NT2/D1 (cell line): Measurements from ENCODE around the gene TMEM164.

ENCODE experiments used
- DNase-seq: peaks from one replicate; pipeline ENCODE4 v3.0.0-alpha.2; 2011; ENCODE audit warnings: low read depth, low spot score
- H3K27me3 ChIP-seq: 2 replicates; pipeline ENCODE4 v1.6.0; 2011; ENCODE audit warnings: mild to moderate bottlenecking; ENCODE audit not compliant: insufficient read length, insufficient read depth
- H3K36me3 ChIP-seq: 2 replicates; pipeline ENCODE4 v1.6.1; 2011; ENCODE audit warnings: mild to moderate bottlenecking, low read length, mixed read lengths; ENCODE audit not compliant: insufficient read depth, insufficient read length
- H3K4me1 ChIP-seq: 2 replicates; pipeline ENCODE4 v1.5.1; 2011; ENCODE audit not compliant: insufficient read depth, insufficient read length
- H3K4me3 ChIP-seq: 2 replicates; pipeline ENCODE4 v1.5.1; 2011; ENCODE audit warnings: low read depth; ENCODE audit not compliant: insufficient read length
- H3K9ac ChIP-seq: 2 replicates; pipeline ENCODE4 v1.6.0; 2011; ENCODE audit warnings: low read depth; ENCODE audit not compliant: insufficient read length
- H3K9me3 ChIP-seq: 2 replicates; pipeline ENCODE4 v1.5.1; 2011; ENCODE audit warnings: mild to moderate bottlenecking, low read length; ENCODE audit not compliant: insufficient read depth
- SUZ12 ChIP-seq: IDR thresholded peaks from 2 replicates; pipeline ENCODE4 v1.6.1; 2011; ENCODE audit not compliant: insufficient read length, insufficient read depth; ENCODE audit errors: extremely low read depth
- YY1 ChIP-seq: IDR thresholded peaks from 2 replicates; pipeline ENCODE4 v1.6.1; 2011; ENCODE audit not compliant: insufficient read length, insufficient read depth
- ZNF274 ChIP-seq: IDR thresholded peaks from 2 replicates; pipeline ENCODE4 v1.6.1; 2011; ENCODE audit warnings: mild to moderate bottlenecking, low read depth, low read length

The TMEM164 gene

DNA sequence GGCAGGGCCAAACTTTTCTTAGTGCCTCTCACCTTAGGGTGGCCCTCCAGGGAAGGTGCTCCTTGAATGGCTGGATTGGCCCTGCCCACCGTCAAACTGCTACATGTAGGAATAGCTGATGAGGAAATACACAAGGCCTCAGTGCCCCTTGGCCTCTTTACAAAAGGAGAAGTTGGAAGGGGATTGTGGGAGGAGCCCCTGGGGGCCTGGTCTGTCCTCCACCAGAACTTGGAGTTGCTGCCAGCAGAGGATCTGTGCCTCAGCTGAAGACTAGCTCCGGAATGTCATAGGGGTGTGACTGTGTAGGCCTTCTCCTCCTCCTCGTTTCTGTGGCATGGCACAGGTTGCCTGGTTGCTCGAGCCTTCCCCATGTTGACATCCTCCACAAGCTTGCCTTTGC, 172.2 kb downstream of the TMEM164 start:
- DNase-seq, result no peak
- no peaks in the 10 kb centered on the region for H3K4me1 ChIP-seq
- TF ChIP-seq SUZ12 (no peak), YY1 (no peak), ZNF274 (no peak)
- no peak overlapping the region for H3K4me3 ChIP-seq
- H3K27me3 ChIP-seq, result no peaks in the 10 kb centered on the region
- no peaks in the 10 kb centered on the region for H3K9me3 ChIP-seq
- peaks cover 25% of the 10 kb centered on the region for H3K36me3 ChIP-seq
- no peak overlapping the region for H3K9ac ChIP-seq

DNA sequence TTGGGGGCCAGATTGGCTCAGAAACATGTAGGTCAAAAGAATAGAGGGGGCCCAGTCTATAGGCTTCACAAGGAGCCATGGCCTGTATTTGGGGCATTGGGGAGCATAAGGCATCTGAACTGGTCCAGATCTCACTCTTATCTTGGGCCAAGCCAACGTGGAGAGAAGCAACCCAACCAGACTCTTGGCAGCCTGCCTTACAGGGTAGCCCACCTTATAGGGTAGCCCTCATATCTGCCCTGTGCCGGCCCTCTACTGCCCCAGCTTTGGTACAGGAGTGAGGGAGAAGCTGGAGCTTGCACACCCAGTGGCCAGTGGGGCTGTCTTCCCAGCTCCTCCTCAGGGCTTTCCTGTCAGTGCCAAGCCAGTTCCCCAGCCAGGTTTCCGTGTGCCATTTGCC, 172.8 kb downstream of the TMEM164 start:
- TF ChIP-seq YY1 (no peak), ZNF274 (no peak), SUZ12 (no peak)
- Histone ChIP-seq H3K36me3 (peaks cover 25% of the 10 kb centered on the region), H3K9me3 (no peaks in the 10 kb centered on the region)

DNA sequence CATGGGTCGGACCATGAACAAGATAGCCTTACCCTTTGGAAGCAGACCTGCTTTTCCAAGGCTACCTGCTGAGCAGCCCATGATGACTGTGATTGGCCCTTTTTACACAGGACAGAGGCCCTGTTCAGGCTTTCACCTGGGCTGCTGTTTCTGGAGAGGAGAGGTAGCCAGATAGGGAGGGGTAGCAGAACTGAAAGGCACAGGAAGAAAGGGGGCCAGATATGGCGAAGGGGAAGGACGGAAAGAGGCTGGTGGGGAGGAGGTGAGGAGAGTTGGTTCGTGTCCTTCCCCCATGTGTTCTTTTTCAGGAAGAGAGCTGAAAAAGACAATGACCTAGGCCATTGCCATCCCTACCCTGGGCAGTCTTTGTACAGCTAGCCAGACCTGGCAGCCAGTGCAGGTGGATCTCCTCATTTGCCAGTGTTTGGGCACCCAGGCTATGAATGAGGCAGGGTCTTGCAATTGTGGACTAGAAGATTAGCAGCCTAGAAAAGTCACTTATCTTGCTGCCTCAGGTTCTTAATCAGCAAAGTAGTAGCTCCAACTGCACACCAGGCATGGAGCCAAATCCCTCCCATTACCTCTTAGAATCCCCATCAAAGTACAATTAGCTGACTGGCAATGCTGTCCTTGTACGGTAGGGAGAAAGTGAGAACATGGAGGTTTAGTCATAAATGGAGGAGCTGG, 175.4 kb downstream of the TMEM164 start:
- DNase-seq, result no peak
- H3K36me3 ChIP-seq, result peaks cover 16% of the 10 kb centered on the region
- H3K9ac ChIP-seq, result no peak overlapping the region
- no peak overlapping the region for H3K4me3 ChIP-seq
- H3K9me3 ChIP-seq, result no peaks in the 10 kb centered on the region
- peaks cover 3% of the 10 kb centered on the region for H3K4me1 ChIP-seq
- TF ChIP-seq ZNF274, result no peak
- TF ChIP-seq YY1, result no peak
- TF ChIP-seq SUZ12, result no peak
- no peaks in the 10 kb centered on the region for H3K27me3 ChIP-seq

More for the DNA sequence above, 172.8 kb downstream of the TMEM164 start:
- Histone ChIP-seq H3K27me3 (no peaks in the 10 kb centered on the region), H3K9ac (no peak overlapping the region), H3K4me1 (peaks cover 2% of the 10 kb centered on the region), H3K4me3 (no peak overlapping the region)
- no peak for DNase-seq

DNA sequence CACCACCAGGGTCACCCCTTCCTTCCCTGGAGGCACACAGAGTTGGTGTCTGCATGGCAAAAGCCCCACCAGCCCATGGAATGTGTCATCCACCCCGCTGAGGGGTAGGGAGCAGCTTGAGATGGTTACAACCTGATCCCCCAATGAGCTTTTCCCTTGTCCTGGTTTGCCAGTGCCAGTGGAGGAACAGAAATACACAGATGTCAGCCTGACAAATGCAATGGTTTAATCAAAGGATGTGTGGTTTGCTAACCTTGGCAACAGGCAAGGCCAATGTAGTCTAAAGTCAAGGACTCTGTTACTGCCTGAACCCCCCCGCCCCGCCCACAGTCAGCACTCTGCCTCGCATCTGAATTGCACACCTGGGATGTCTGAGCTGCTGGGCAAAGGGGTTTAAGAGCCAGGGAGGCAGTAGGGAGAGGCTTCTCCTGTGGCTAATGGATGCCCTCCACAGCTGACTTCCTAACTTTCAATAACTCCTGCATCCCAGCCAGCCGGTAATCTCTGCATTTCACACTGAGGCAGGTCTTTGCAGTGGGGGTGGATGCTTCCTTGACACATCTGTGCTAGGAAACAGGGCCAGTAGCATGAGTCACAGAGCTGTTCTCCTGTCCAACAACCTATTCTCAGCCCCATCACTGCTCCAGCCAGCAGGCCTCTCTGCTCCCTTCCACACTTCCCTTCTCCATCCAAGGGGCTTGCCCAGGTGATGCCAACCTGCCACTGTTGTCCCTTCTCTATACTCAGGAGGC, 177.4 kb downstream of the TMEM164 start:
- Histone ChIP-seq H3K4me1 (peaks cover 3% of the 10 kb centered on the region), H3K9ac (no peak overlapping the region), H3K27me3 (no peaks in the 10 kb centered on the region), H3K36me3 (peaks cover 6% of the 10 kb centered on the region), H3K9me3 (no peaks in the 10 kb centered on the region), H3K4me3 (no peak overlapping the region)
- TF ChIP-seq ZNF274 (no peak), YY1 (no peak), SUZ12 (no peak)
- DNase-seq, result no peak

DNA sequence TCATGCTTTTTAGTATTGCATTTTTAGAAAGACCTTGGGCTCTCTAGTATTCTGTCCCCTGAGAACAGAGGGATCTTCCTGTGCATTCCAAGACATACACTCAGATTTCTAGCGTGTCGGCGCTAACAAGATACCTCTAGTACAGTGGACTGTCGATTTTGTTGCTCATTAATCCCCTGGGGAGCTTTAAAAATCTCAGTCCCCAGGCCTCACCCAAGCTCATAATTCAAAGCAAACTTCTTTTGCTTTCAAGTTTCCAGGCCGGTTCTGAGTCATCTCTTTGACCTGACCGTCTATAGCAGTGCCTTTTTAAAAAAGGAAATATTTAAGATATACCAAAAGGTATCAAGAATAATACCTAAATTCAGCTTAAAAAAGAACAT, 178.0 kb downstream of the TMEM164 start:
- DNase-seq, result no peak
- H3K36me3 ChIP-seq, result peaks cover 5% of the 10 kb centered on the region
- TF ChIP-seq YY1 (no peak), SUZ12 (no peak), ZNF274 (no peak)
- no peak overlapping the region for H3K4me3 ChIP-seq
- H3K27me3 ChIP-seq, result no peaks in the 10 kb centered on the region
- H3K9me3 ChIP-seq, result no peaks in the 10 kb centered on the region
- H3K9ac ChIP-seq, result no peak overlapping the region
- H3K4me1 ChIP-seq, result peaks cover 3% of the 10 kb centered on the region

DNA sequence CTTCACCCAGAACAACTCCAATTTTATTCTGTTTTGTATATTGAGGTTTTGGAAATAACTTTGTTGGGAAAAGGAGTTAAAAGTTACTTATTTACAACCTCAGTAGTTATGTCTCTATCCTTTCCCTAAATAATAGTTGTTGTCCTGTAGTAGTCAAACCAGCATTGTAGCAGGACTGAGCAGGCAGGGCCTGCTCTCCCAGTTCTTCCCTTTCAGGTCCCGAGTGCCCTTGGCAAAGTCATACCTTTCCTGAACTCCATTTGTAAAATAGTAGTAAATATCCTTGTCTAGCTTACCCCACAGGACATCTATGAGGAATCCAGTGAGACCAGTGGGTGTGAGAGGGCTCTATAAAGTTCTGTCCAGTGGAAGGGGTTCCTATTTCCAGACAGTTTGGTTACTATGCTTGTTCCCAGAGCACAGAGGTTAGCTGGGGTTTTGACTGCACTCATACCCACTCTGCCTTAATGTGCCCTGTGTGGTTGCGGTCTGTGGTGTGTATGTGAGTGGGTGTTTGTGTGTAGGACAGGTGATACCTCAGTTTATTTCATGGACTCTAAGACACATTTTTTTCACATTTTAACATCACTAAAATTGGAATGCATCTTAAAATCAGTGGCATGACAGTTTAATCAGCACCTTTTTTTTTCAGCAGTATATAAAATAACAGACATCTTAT, 178.7 kb downstream of the TMEM164 start:
- Histone ChIP-seq H3K9ac (no peak overlapping the region), H3K4me3 (no peak overlapping the region), H3K9me3 (no peaks in the 10 kb centered on the region), H3K36me3 (peaks cover 5% of the 10 kb centered on the region), H3K4me1 (peaks cover 3% of the 10 kb centered on the region), H3K27me3 (no peaks in the 10 kb centered on the region)
- DNase-seq, result no peak
- TF ChIP-seq YY1, result no peak
- no peak for TF ChIP-seq ZNF274
- TF ChIP-seq SUZ12, result no peak

DNA sequence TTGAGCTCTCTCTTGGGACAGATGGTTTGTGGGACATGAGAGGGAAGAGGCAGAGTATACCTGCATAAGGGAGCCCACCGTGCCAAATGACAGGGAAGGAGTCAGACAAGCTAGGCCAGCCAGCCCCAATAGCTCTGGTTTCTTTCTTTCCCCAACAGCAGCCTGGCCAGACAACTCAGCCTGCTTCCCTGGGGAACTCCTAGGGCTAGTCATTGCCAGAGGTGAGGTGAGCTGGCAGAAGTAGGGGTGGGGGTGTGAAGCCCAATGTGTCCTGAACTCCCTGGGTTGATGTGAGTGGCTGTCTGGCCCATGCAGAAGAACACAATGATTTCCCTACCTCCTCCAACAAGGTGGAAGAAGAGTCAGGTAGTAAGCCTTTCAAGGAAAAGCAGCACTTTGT, 179.4 kb downstream of the TMEM164 start:
- Histone ChIP-seq H3K4me3 (no peak overlapping the region), H3K9ac (no peak overlapping the region), H3K9me3 (no peaks in the 10 kb centered on the region), H3K27me3 (no peaks in the 10 kb centered on the region), H3K4me1 (peaks cover 3% of the 10 kb centered on the region), H3K36me3 (peaks cover 5% of the 10 kb centered on the region)
- DNase-seq, result no peak
- TF ChIP-seq SUZ12, result no peak
- TF ChIP-seq YY1, result no peak
- no peak for TF ChIP-seq ZNF274
